ENCODE measurements around the gene OSBP.

GRCh38 chr11:59600234-59600633, 15.3 kb downstream of the OSBP start:
- TF ChIP-seq MYC (IDR thresholded peaks at IDR 0.05; ENCODE audit: low read depth, low read length) (no peak), MYC (CRISPR knock-in tag; IDR thresholded peaks at IDR 0.05; ENCODE audit: borderline replicate concordance, low read depth) (no peak), TSHZ1 (CRISPR knock-in tag; IDR thresholded peaks at IDR 0.05) (no peak), TFE3 (CRISPR knock-in tag; IDR thresholded peaks at IDR 0.05) (no peak), GABPA (tag; conservative IDR thresholded peaks at IDR 0.05; ENCODE audit: low read depth) (no peak), SIRT6 (IDR thresholded peaks at IDR 0.05; ENCODE audit: low read depth, low read length) (no peak)

Measured in K562 (cell line).